Right renal cortex interstitium (tissue), 3 donors: Measurements from ENCODE around the gene MORF4L1. TPM values are rescaled to one million over a fixed set of nuclear protein-coding genes. Genes with fewer than 3 reads are reported as not detected.
"Not testable (repeated sequence)": the region's sequence is repeated elsewhere in the genome, so short reads cannot be mapped to it uniquely, and the experiment has no call there.

ENCODE experiments used
- DNase-seq, 3 donors: peaks; one replicate each; pipeline ENCODE4 v3.0.0-alpha.2; 2013; ENCODE audit warnings: low read depth in 3 of 3, low spot score in 2 of 3
- polyA plus RNA-seq, 3 donors: library from polyadenylated mRNA; unstranded; fragments of 120-200 nt; gene quantifications; one replicate each; pipeline ENCODE4 v1.2.1, GENCODE V29; 2013; ENCODE audit not compliant: insufficient read length in 3 of 3

Gene MORF4L1
- polyA plus RNA-seq, 3 donors, result 791 to 885 (median 842) TPM

GRCh38 chr15:78923480-78924360 is 51.0 kb downstream of the MORF4L1 start:
- DNase-seq, result no peak

DNA sequence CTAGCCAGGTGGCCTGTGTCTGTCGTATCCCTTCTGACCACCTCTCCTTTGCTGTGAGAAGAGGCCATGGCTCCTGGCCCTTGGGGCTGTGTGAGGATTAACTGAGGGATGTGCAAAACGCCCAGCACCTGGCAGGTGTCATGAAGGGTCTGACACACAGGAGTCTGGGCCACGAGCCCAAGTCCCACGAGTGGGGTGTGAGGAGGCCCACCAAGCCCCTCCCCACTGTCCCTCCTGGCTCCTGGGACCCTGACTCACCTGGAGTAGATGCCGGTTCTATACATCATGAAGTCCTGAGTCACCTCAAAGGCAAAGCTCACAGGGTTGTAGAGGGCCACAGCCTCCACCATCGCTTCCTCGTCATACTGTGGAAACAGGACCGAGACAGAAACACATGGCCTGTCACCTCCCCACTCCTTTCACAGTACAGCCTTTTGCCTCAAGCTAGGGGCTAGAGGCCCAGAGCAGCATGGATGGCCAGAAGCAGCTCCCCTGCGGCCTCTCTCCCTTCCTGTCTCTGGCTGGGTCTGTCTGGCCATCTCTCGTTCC is 52.5 kb downstream of the MORF4L1 start:
- DNase-seq, result no peak

GRCh38 chr15:78925956-78926743 is 53.5 kb downstream of the MORF4L1 start:
- DNase-seq, result no peak

DNA sequence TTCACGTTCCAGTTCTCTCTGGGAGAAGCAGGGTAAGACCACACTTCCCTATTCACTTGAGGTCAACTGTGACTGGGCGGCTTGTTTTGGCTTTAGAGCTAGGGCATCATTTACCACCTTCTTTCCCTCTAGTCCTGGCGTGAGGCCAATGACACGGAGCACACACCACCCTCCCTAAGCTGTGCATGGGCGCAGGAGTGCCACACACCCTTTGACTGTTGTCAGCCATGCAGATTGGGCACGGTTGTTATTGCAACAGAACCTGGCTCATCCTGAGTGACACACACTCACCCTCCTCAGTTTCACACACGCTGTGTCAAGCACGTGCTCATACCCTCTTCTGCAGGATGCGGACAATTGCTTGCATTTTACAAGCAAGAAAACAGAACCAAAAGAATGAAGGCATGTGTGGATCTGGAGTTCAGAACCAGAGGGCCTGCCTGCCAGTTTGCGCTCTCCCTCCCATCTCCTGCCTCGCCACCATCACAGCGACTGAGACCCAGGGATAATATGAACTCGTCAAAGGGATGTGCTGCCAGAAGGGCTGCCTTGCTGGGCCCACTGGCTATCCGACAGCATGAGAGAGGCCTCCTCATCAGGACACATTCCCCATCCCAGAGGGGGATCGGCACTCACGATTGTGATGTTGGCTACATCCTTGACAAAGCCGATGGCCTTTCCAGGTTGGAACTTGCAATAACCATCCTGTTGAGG is 54.5 kb downstream of the MORF4L1 start:
- DNase-seq, result no peak

- DNase-seq, result not testable (repeated sequence)
Measured at GRCh38 chr15:78928176-78928575, 55.5 kb downstream of the MORF4L1 start.

DNA sequence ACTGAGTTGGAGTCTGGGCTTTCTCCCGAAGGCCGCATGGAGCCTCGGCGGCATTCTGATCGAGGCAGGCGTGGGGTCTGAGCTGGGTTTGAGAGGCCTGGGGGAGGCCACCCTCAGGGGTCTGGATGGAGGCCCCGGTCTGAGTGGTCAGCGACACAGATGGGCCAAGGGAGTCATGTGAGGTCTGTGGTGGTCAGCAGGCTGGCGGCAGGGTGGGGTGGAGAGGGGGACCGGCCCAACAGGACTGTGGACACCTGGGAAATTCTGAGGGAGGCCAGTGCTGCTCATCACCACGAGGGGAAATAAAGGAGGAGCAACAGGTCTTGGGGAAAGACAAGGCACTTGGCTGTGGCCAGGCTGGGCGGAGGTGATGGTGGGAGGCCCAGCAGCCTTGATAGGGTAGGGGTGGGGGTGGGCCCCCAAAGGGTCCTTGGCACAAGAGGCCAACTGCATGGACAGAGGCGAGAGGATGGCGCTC is 56.0 kb downstream of the MORF4L1 start:
- no peak for DNase-seq

- no peak for DNase-seq
Measured at GRCh38 chr15:78929536-78930264, 57.0 kb downstream of the MORF4L1 start.

- DNase-seq, result no peak
Measured at GRCh38 chr15:78930577-78931388, 58.1 kb downstream of the MORF4L1 start.

- DNase-seq, result no peak
Measured at GRCh38 chr15:78931439-78932257, 59.0 kb downstream of the MORF4L1 start.

- DNase-seq, result no peak
Measured at GRCh38 chr15:78932258-78932808, 59.6 kb downstream of the MORF4L1 start.

GRCh38 chr15:78933187-78933822 is 60.6 kb downstream of the MORF4L1 start:
- DNase-seq, result no peak

GRCh38 chr15:78933823-78934654 is 61.3 kb downstream of the MORF4L1 start:
- no peak for DNase-seq

DNA sequence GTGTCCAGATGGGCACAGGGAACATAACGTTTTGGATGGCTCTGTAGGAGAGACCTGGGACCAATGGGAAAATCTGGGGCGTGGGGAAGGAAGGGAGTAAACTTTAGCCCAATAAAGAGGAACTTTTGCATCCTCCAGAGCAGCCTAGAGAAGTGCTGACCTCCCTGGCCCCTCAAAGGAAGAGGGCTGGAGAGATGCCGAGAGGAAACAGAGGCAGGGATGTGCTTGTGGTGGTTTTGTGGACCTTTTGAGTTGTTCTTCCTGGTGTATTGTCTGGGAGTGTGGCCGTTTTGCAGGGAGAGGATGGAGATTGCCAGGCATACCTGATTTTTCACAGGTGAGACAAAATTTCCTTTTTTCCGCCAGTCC is 61.9 kb downstream of the MORF4L1 start:
- DNase-seq, result no peak

DNA sequence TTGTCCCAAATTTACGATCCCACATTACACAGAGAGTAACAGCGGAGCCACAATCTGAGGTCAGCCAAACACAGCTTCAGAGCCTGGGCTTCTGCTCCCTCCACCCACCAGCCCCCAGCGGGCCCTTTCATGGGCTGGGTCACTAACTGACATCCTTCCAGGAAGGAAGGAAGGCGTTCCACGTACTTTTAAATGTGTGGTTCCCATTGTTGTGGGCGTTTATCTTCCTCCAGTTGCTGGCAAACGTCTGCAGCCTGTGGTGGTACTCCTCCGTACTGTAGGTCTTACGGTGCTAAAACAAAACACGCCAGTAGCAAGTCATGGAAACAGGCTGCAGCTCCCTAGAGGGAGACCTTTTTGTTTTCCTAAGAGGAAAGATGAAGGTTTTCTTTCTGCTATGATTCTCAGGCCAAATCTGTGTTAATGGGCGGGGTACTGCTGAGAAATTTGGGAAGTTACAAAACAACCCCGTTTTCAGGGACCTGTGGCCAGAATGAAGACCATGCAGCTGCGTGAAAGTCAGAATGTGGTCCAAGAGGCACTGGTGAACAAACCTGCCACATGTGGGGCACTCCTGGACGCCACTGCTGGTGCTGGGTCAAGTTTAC is 64.5 kb downstream of the MORF4L1 start:
- DNase-seq, result no peak

DNA sequence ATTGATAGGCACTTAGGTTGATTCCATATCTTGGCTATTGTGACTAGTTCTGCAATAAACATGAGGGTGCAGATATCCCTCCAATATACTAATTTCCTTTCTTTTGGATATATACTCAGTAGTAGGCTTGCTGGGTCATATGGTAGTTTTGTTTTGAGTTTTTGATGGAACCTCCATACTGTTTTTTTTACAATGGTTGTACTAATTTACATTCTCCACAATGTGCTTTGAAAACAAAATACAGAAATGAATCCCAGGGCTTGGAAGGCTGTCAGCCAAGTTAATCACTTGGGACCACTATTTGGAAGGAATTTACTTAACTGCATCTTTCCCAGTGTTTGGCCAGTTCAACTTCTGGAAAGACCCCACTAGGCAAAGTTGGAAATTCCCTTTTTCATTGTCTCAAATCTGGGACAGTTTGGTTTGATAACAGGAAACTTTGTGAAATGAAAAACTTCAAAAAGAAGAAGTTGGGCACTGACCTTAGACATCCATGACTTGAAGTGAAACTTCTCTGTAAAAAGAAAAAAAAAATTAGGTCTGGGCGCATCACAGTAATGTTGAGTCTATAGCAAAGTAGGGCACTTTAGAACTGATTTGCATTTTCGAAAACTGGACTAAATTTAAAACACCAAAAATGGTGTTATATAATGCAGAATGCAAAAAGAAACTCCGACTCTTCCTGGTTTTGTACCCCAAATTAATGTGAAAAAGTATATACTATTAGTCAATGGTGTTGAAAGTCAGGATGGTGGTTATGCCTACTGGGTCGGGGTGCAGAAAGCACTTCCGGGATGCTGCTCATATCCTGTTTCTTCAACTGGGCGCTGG is 66.2 kb downstream of the MORF4L1 start:
- no peak for DNase-seq
